ENCODE measurements around the gene AIP. TPM values are rescaled to one million over a fixed set of nuclear protein-coding genes. Genes with fewer than 3 reads are reported as not detected.
"Not testable (repeated sequence)": the region's sequence is repeated elsewhere in the genome, so short reads cannot be mapped to it uniquely, and the experiment has no call there.

The AIP gene
- total and polyA plus RNA-seq, 10 donors = 72.2 to 146 (median 92.6) TPM

DNA sequence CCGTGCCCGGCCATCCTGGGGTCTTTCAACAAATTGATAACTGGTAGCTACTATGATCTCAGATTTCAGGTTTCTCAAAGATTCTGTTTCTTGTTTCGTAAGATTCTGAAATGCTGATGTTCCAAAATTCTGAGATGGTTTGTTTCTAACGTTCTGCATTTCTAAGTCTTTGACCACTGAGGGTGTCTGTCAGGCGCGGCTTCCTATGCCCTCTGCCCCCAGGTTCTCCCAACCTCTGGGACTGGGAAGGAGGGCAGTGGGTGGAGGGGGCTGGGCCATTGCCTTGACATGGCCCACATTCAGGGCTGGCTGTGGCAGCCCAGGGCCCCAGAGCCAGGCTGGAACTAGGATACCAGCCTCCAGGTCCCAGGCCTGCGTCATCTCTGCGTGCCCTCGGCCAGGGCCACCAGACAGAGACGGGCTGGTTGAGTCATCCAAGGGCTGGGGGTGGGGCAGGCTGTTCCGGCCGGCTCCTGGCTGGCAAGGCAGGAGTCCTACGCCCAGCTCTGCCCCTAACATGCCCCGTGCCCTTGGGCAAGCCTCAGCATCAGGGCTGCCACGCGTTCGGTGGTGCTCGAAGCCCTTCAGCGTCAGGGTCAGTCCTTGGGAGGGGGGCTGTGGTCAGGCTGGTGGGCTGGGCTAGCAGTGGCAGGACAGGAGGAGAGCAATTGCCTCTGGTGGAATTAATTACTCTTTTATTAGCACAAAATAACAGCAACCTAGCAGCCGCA, 19.0 kb upstream of the AIP start:
- WGBS, 5 donors = 54 to 84% (median 68%) methylated on average over 13 to 20 of the region's 20 CpGs
- peak overlapping the region; percentile 89 to 98 (median 95) for H3K27ac ChIP-seq
- peaks cover 27 to 97% (median 54%) of the 10 kb centered on the region in 6 donors for H3K4me1 ChIP-seq
- peak overlapping the region in 7 of 8 donors; percentile 41 to 82 (median 57) for H3K4me3 ChIP-seq
- no peaks in the 10 kb centered on the region for H3K27me3 ChIP-seq (replicated peaks in 1 of 7)
- peaks cover 0 to 11% (median 0%) of the 10 kb centered on the region in 6 donors for H3K36me3 ChIP-seq
- H3K9me3 ChIP-seq = no peaks in the 10 kb centered on the region
- intact Hi-C loops (cut with DNase I; ENCODE audit: low total_unique reads) = no loop called here
- TF ChIP-seq POLR2A (IDR thresholded peaks at IDR 0.05) = no peak
- peak; percentile 44 to 83 (median 61) for TF ChIP-seq POLR2AphosphoS5 (IDR thresholded peaks at IDR 0.05)
- TF ChIP-seq, protein P1, sequence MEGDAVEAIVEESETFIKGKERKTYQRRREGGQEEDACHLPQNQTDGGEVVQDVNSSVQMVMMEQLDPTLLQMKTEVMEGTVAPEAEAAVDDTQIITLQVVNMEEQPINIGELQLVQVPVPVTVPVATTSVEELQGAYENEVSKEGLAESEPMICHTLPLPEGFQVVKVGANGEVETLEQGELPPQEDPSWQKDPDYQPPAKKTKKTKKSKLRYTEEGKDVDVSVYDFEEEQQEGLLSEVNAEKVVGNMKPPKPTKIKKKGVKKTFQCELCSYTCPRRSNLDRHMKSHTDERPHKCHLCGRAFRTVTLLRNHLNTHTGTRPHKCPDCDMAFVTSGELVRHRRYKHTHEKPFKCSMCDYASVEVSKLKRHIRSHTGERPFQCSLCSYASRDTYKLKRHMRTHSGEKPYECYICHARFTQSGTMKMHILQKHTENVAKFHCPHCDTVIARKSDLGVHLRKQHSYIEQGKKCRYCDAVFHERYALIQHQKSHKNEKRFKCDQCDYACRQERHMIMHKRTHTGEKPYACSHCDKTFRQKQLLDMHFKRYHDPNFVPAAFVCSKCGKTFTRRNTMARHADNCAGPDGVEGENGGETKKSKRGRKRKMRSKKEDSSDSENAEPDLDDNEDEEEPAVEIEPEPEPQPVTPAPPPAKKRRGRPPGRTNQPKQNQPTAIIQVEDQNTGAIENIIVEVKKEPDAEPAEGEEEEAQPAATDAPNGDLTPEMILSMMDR (IDR thresholded peaks at IDR 0.05 in 8 of 11, conservative IDR thresholded peaks at IDR 0.05 in 3 of 11) = no peak
- DNase-seq = peak; percentile 92

DNA sequence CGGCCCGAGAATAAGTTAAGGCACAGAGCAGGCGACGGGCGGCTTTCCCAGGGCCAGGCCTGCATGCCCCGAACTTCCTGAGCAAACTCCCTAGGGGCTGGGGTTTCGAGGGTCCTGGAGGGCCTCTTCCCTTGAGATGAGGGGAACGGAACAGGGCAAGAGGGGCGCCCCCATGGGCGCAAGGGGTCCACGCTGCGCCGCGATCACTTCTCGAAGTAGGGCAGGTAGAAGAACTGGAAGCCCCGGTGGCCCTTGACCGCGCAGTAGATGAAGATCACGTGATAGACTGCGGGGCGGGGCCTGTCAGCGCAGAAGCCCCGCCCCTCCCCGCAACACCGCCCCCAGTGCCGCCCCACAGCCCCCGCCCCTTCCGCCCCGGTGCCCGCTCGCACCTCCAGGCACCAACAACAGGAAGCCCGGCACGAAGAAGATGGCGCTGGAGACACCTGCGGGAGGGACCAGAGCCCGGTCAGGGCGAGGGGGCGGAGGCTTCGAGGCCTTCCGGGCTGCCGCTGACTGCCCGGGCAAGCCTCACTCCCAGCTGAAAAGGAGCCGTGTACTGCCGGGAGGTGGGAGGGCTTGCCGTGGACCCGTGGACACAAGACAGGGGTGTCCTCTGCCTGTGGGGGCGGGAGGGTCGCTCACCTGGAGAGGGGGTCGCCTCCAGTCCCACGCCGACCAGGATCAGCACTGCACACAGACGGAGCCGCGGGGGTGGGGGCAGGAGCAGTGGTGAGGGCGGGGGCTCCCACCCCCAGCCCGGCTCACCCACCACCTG, 18.2 kb upstream of the AIP start:
- intact Hi-C loops (cut with DNase I; ENCODE audit: low total_unique reads) = no loop called here
- Histone ChIP-seq H3K36me3 (peaks cover 0 to 11% (median 0%) of the 10 kb centered on the region in 6 donors), H3K9me3 (no peaks in the 10 kb centered on the region), H3K4me1 (peaks cover 27 to 94% (median 57%) of the 10 kb centered on the region in 6 donors), H3K27ac (peak overlapping the region; percentile 89 to 98 (median 95)), H3K4me3 (peak overlapping the region; percentile 23 to 82 (median 56)), H3K27me3 (replicated peaks in 1 of 7) (no peaks in the 10 kb centered on the region)
- DNase-seq = peak; percentile 99
- 5 to 16% (median 6%) methylated on average over 11 to 56 of the region's 56 CpGs for WGBS, 5 donors
- TF ChIP-seq POLR2AphosphoS5 (IDR thresholded peaks at IDR 0.05) (peak; percentile 87 to 92 (median 91)), POLR2A (IDR thresholded peaks at IDR 0.05) (peak in 2 of 3 donors; percentile 7 to 65)
- TF ChIP-seq, protein P1 (IDR thresholded peaks at IDR 0.05 in 8 of 11, conservative IDR thresholded peaks at IDR 0.05 in 3 of 11) = peak in 2 of 11 experiments; percentile 11 to 22

DNA sequence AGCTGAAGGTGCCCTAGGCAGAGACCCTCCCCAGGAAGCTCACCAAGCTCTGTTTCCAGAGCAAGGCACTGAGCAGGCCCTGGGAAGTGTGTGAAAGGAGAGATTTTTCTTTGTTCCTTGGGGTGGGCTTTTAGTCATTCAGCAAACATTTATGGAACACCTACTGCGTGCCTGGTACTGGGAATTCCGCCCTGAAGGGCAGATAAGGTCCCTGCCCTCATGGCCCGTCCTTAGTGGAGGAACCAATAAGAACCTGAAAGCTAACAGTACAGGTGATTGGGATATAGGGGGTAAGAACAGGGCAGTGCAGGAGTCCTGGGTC, 17.7 kb upstream of the AIP start:
- TF ChIP-seq, protein P1 (IDR thresholded peaks at IDR 0.05 in 8 of 11, conservative IDR thresholded peaks at IDR 0.05 in 3 of 11) = no peak
- TF ChIP-seq POLR2AphosphoS5 (IDR thresholded peaks at IDR 0.05) (no peak), POLR2A (IDR thresholded peaks at IDR 0.05) (no peak)
- peak overlapping the region; percentile 23 to 82 (median 56) for H3K4me3 ChIP-seq
- peaks cover 27 to 94% (median 63%) of the 10 kb centered on the region in 6 donors for H3K4me1 ChIP-seq
- DNase-seq = no peak
- intact Hi-C loops (cut with DNase I; ENCODE audit: low total_unique reads) = no loop called here
- no peaks in the 10 kb centered on the region for H3K27me3 ChIP-seq (replicated peaks in 1 of 7)
- H3K9me3 ChIP-seq = no peaks in the 10 kb centered on the region
- WGBS, 5 donors = 46 to 64% (median 56%) methylated on average over 3 of the region's 3 CpGs
- peaks cover 0 to 11% (median 0%) of the 10 kb centered on the region in 6 donors for H3K36me3 ChIP-seq
- H3K27ac ChIP-seq = peak overlapping the region; percentile 89 to 98 (median 95)

DNA sequence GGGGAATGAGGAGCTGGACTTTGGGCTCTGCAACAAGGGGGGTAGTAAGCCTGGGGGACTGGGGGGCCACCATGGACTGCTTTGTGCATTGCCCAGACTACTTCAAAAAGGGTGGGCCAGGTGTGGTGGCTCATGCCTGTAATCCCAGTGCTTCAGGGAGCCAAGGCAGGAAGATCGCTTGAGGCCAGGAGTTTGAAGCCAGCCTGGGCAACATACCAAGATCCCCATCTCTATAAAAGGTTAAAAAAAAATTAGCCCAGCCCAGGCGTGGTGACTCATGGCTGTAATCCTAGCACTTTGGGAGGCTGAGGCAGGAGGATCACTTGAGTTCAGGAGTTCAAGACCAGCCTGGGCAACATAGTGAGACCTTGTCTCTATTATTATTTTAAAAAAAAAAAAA, 17.3 kb upstream of the AIP start:
- intact Hi-C loops (cut with DNase I; ENCODE audit: low total_unique reads); H3K27me3 ChIP-seq (replicated peaks in 1 of 7); H3K9me3 ChIP-seq; DNase-seq: not testable (repeated sequence)
- WGBS, 5 donors = 81 to 92% (median 88%) methylated on average over 2 of the region's 2 CpGs
- Histone ChIP-seq H3K36me3 (peaks cover 0 to 11% (median 0%) of the 10 kb centered on the region in 6 donors), H3K4me1 (peaks cover 27 to 94% (median 65%) of the 10 kb centered on the region in 6 donors), H3K4me3 (peak overlapping the region in 5 of 8 donors; percentile 41 to 82 (median 57)), H3K27ac (peak overlapping the region; percentile 89 to 98 (median 95))

Data from spleen (tissue), 11 donors.